Measurements from ENCODE around the gene NOSIP.
A peak's percentile ranks its signal among the peaks of the same experiment; 100 is the strongest.

Gene NOSIP

DNA sequence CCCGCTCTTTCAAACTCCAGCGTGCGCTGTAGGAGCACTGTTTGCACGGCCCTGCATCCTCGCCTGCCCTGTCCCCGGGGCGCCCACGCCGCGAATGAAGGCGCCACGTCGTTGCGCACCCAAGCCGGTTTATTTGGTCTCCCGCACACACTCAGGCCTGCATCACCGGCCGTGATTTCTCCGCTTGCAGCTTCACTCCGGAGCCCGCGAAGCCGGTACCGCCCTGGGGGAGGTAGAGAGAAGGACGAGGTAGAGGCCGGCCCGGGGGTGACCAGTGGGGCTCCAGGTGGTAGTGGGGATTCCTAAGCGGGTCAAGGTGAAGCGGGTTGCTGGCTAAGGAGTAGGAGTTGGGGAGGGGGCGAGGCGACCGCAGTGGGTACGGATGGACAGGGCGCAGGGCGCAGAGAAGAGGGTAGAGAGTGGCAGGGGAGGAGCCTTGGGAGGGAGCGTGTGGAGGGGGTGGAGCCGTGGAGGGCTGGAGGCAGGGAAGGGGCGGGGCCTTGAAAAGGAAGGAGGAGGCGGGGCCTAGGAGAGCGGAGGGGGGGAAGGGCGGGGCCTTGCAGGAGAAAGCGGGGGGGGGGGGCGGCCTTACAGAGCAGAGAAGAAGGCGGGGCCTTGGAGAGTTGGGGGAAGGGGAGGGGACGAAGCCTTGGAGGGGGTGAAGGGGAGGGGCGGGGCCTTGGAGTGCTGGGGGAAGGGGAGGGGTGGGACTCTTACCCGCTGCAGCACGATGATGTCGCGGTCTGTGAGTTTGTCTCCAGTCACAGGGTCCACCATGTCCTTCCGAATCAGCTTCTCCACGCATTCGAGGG lies 24.6 kb downstream of the NOSIP start:
- H3K4me3 ChIP-seq (ENCODE audit: low read length), result no peak overlapping the region
- TF ChIP-seq, protein P1, sequence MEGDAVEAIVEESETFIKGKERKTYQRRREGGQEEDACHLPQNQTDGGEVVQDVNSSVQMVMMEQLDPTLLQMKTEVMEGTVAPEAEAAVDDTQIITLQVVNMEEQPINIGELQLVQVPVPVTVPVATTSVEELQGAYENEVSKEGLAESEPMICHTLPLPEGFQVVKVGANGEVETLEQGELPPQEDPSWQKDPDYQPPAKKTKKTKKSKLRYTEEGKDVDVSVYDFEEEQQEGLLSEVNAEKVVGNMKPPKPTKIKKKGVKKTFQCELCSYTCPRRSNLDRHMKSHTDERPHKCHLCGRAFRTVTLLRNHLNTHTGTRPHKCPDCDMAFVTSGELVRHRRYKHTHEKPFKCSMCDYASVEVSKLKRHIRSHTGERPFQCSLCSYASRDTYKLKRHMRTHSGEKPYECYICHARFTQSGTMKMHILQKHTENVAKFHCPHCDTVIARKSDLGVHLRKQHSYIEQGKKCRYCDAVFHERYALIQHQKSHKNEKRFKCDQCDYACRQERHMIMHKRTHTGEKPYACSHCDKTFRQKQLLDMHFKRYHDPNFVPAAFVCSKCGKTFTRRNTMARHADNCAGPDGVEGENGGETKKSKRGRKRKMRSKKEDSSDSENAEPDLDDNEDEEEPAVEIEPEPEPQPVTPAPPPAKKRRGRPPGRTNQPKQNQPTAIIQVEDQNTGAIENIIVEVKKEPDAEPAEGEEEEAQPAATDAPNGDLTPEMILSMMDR (IDR thresholded peaks at IDR 0.05; ENCODE audit: insufficient read depth, low read depth, low read length, missing control alignments), result no peak

DNA sequence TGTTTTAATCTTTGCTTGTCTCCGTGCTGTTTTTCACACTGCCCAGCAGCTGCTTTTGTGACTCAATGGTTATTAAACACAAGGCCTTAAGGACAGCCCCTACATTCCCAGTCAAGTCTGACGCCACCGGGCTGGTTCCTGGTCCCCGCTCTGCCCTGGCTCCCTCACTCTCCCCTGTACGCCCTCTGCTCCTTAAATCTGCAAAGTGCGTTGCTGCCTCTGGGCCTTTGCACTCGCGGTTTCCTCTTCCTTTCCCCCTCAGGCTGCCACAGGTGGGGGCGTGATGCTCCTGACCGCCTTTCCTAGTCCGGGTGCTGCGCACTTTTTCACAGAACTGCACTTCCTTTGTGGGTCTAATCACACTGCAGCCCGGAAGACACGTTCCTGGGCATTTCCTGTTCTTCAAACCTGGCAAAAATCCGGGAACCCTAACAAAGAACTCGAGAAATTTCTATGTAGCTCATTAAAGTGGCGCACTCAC lies 25.6 kb downstream of the NOSIP start:
- TF ChIP-seq, protein P1 (IDR thresholded peaks at IDR 0.05; ENCODE audit: insufficient read depth, low read depth, low read length, missing control alignments), result no peak
- H3K4me3 ChIP-seq (ENCODE audit: low read length), result no peak overlapping the region
- peak; percentile 66 for DNase-seq (ENCODE audit: low read depth)

More for the DNA sequence above, 24.6 kb downstream of the NOSIP start:
- DNase-seq (ENCODE audit: low read depth), result peak; percentile 59

DNA sequence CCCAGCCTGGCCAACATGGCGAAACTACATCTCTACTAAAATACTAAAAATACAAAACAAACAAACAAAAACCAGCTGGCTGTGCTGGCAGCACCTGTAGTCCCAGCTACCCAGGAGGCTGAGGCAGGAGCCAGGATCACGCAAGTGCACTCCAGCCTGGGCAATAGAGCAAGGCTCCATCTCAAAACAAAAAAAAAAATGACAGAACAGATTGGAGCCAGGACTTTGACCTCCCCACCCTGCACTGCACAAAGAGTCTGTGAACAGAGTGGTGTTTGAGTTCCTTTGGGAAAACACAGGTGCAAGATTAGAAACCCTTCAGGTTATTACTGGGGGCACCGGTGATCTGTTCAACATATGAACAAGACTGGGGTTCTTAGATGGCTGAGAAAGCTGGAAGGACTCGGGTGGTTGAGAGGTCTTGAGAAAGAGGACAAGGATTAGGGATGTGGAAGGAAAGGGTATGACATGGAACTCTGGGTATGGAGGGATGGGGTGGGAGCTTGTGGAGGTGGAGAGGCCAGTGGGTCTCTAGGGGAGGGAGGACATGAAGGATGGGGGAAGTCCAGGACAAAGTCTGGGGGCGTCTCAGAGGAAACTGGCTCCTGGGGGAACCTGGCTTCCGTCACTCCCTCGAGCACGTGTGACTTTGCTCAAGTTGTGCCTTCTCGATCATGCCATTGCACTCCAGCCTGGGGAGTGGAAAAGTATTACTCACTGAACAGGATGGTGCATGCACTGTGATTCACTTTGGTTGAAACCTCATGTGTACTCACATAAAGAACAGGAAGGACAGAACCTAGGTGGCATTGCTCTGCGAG lies 26.7 kb downstream of the NOSIP start:
- peak; percentile 96 for DNase-seq (ENCODE audit: low read depth)
- H3K4me3 ChIP-seq (ENCODE audit: low read length), result no peak overlapping the region
- TF ChIP-seq, protein P1 (IDR thresholded peaks at IDR 0.05; ENCODE audit: insufficient read depth, low read depth, low read length, missing control alignments), result no peak

DNA sequence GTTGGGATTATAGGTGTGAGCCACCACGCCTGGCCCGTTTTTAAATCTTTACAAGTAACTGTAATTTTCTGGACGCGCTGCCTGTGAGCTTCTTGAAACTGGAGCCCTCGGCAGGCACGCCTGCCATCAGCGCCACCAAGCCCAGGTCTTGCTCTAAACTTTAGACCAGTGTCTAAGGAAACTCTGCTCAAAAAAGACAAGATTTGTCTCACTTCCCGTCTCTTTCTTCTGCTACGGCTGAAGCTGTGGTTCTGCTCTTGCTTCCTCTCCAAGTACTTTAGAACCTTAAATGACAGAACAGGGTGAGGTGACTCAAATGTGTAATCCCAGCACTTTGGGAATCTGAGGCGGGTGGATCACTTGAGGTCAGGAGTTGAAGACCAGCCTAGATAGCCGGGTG lies 27.6 kb downstream of the NOSIP start:
- DNase-seq (ENCODE audit: low read depth), result no peak
- no peak overlapping the region for H3K4me3 ChIP-seq (ENCODE audit: low read length)
- TF ChIP-seq, protein P1 (IDR thresholded peaks at IDR 0.05; ENCODE audit: insufficient read depth, low read depth, low read length, missing control alignments), result no peak

DNA sequence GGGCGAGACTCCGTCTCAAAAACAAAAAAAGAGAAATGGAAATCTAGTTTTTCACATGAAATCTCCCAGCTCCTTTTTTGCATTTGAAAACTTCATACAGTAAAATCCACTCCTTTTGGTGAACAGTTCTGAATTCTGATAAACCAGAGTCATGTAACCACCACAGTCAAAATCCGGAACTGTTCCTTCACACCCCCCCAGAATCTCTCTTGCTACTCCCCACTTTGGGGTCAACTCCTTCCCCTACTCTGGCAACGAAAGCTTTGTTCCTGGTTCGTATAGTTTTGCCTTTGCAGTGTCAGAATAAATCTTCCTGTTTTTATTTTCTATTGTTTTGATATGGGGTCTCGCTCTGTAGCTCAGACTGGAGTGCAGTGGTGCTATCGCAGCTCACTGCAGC lies 28.8 kb downstream of the NOSIP start:
- no peak overlapping the region for H3K4me3 ChIP-seq (ENCODE audit: low read length)
- no peak for DNase-seq (ENCODE audit: low read depth)
- TF ChIP-seq, protein P1 (IDR thresholded peaks at IDR 0.05; ENCODE audit: insufficient read depth, low read depth, low read length, missing control alignments), result no peak

DNA sequence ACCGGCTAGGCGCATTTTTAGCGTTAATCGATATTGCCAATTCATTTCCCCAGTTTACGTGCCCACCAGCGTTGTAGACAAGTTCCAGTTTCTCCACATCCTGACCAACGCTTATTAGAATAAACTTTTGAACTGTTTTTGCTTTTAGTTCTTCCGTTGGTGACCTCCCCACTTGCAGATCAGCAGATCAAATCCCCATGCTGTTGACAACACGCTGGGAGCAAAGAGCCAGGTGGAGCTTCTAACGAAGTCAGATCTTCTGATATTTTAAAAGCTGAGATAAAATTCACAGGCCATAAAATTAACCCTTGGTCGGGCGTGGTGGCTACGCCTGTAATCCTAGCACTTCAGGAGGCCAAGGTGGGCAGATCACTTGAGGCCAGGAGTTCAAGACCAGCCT lies 31.3 kb downstream of the NOSIP start:
- TF ChIP-seq, protein P1 (IDR thresholded peaks at IDR 0.05; ENCODE audit: insufficient read depth, low read depth, low read length, missing control alignments), result no peak
- no peak overlapping the region for H3K4me3 ChIP-seq (ENCODE audit: low read length)
- no peak for DNase-seq (ENCODE audit: low read depth)

Measured in epithelial cell of esophagus (primary cell).